HG03575 (cell line): Measurements from ENCODE around the gene SYCP1.
"Not testable (repeated sequence)": the region's sequence is repeated elsewhere in the genome, so short reads cannot be mapped to it uniquely, and the experiment has no call there.

Source experiments
- ATAC-seq: cut with Tn5 transposase; IDR thresholded peaks from one replicate; pipeline ENCODE4 v1.9.1; 2021; ENCODE audit not compliant: unreplicated experiment, insufficient number of reproducible peaks, low FRiP score; ENCODE audit errors: extremely low read depth

Gene SYCP1

DNA sequence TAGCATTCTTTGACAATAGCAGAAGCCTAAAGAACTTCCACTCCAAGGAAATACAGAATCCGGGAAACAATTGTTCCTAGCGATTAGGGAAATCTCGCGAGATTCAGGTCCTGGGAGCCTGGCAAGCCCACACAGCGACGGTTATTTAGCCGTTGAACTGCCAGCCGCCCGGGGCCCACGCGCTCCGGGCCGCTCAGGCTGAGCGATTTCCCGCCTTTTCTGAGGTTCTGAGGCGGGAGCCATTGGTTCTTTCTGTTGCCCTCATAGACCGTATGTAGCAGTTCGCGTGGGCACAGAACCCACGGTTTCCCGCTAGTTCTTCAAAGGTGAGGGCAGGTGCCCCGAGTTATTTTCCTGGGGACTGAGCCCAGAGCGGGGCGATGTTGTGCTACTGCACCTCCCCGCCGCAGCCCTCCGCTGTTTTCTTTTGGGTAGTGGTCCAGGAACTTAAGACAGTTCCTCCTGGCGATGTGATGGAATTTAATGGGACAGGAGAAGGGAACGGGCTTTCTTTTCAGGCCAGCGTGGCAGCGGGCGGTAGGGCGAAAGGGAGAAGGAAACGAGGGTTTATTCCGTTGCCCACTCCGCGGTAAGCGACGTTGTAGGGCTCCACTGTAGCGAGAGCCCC is at the start of gene SYCP1:
Gene SYCP1, plus strand, starts transcription at position 171 of the 628 bp plus-strand sequence. CDS start 602 bp downstream, outside the sequence.
- no peak for ATAC-seq

DNA sequence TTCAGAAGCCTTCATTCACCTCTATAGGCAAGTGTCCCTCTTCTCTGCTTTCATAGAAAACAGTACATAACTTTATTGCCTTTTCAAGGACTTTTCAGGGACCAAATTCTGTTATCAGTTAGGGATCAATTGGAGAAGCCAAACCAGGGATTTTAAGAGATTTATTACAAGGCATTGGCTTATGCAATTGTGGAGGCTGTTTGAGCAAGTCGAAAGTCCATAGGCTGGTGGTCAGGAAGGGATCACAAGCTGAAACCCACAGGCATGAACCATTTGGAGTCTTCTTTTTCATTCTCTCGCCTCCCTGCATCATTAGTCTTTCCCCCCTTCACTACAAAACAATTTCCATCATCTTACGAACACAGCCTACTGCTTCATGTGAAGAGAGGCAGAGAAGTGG is 34.8 kb upstream of the SYCP1 start:
- ATAC-seq = no peak

DNA sequence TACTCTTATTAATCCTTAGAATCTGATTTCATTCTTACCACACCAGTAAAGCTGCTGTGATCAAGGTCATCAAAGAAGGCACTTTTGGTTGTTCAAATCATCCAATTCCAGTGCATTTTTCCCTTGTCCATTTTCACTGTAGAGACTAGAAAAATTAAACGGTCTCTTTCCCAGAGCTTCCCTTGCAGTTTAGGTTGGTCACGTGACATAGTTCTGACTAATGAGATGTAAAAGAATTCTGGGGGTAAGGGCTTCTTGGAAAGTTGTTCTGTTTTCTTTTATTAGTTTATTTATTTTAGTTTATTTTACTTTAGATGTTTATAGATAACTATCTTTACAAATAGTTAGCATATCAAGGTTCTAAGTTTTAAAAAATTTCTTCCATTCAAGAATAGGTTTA is 34.3 kb upstream of the SYCP1 start:
- ATAC-seq = no peak

GRCh38 chr1:114821978-114822377 is 32.7 kb upstream of the SYCP1 start:
- ATAC-seq = no peak

DNA sequence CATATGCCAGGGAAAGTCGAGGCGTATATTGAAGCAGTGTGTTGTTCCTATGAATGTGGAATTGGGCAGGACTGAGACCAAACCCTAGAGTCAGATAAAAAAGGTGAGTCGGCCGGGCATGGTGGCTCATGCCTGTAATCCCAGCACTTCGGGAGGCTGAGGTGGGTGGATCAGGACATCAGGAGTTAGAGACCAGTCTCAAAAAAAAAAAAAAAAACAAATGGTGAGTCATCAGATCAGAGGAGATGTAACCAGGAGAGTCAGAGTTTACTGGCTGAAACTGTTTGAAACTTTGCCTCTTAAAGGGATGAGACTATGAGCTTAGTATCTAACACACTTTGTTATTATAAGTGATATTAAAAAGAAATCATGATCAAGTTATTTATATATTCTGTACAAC is 26.4 kb upstream of the SYCP1 start:
- no peak for ATAC-seq

- not testable (repeated sequence) for ATAC-seq
Observed at GRCh38 chr1:114830075-114830474, 24.6 kb upstream of the SYCP1 start.

- ATAC-seq = no peak
Observed at GRCh38 chr1:114831276-114831994, 23.2 kb upstream of the SYCP1 start.

DNA sequence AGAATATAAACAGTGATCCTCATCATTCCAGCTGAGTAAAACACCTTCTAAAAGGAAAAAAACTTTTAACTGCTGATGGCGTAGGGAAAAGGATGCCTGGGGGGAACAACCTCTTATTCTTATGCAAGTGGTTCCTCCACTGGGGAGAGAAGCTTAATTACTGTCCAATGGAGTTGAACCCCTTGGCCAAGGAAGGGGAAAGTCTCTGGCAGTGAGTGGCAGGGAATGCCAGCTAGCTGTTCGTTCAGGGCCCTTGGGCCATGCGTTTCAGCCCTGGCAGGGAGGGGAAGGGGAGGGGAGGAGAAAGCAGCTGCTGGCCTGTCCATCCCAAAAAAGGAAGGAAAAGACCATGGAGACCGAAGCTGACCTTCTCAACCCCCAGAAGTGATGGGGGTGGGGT is 22.6 kb upstream of the SYCP1 start:
- no peak for ATAC-seq

DNA sequence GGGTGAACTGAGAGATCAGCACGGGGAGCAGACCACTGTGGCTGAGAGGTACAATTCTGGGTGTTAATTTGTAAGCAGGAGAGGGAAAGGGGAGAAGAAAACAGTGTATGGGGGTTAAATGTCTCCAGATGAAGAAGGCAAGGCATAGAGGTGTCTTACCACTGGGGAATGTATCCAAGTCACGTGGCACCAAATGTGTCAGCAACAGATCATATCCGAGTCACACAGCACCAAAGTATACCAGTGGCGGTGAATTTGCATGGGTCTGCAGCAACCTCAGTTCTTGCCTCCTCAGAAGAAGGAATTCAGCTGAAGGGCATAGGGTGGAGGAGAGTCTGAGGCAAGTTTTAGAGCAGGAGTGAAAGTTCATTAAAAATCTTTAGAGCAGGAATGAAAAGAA is 21.2 kb upstream of the SYCP1 start:
- ATAC-seq = no peak

- no peak for ATAC-seq
Observed at GRCh38 chr1:114844270-114844669, 10.4 kb upstream of the SYCP1 start.

- ATAC-seq = no peak
Observed at GRCh38 chr1:114853584-114853983, 1.1 kb upstream of the SYCP1 start.

GRCh38 chr1:114861384-114861783 is 6.7 kb downstream of the SYCP1 start:
- ATAC-seq = no peak

- ATAC-seq = no peak
Observed at GRCh38 chr1:114892194-114892918, 37.7 kb downstream of the SYCP1 start.

- ATAC-seq = no peak
Observed at GRCh38 chr1:114896795-114897194, 42.1 kb downstream of the SYCP1 start.

DNA sequence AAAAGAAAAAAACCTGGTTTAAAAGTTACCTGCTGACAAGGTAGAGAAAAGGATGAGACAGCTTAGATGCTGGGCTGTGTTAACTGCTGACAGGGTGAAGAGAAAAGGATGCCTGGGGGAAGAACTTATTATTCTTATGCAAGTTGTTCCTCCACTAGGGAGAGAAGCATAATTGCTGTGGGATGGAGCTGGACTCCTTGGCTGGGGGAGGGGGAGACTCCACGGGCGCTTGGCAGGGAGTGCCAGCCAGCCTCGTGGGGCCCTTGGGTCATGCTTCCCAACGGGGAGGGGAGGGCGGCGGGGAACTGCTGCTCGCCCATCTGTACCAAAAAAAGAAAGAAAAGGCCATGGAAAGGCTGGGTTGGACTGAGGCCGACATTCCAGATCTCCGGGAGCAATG is 47.2 kb downstream of the SYCP1 start:
- ATAC-seq = no peak

GRCh38 chr1:114902343-114902742 is 47.7 kb downstream of the SYCP1 start:
- no peak for ATAC-seq

- no peak for ATAC-seq
Observed at GRCh38 chr1:114903480-114903879, 48.8 kb downstream of the SYCP1 start.

DNA sequence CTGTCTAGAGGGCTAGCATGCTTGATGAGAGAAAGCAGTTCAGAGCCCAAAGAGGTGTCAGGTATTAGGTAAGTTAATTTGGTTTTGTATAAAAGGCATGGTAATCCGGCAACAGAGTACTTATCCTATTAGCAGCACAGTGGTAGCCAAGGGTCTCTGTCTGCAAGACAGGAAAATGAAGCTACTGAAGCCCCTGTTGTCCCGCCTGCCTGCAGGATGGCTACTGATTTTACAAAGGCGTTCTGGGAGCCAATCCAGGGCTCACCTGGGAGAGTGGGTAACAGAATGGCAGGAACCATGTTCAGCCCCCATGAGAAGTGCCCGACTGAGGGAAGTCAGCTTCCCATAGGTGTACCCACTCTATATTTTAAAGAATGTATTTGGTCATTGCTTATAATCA is 61.1 kb downstream of the SYCP1 start:
- not testable (repeated sequence) for ATAC-seq

DNA sequence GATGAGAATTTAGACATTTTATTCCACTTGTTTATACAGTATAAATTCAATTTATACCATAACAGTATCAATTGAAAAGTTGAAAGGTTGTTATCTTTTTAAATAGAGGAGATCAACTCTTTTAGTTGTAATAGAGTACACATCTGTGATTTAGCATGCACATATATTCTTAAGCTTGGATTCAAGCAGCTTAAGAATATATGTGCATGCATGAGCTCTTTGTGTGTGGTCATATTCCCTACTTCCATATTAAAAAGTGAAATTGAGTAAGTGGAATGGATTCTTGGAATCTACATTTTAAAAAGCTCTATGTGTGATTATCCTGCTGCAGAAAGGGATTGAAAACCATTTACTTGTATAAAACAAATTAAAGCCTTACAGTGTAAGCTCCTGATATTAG is 71.9 kb downstream of the SYCP1 start:
- no peak for ATAC-seq

- ATAC-seq = no peak
Observed at GRCh38 chr1:114927401-114927800, 72.7 kb downstream of the SYCP1 start.
